T follicular helper cell (primary cell): ENCODE results near the gene ADAM12.

ENCODE experiments used
- DNase-seq: peaks from one replicate; pipeline ENCODE4 v3.0.0-alpha.2; 2020; ENCODE audit warnings: low read depth

The ADAM12 gene

GRCh38 chr10:126083009-126083408 is 305.3 kb downstream of the ADAM12 start:
- no peak for DNase-seq

- no peak for DNase-seq
These were observed 306.3 kb downstream of the ADAM12 start for GRCh38 chr10:126081841-126082466.

GRCh38 chr10:126080879-126081411 is 307.3 kb downstream of the ADAM12 start:
- DNase-seq: no peak

- DNase-seq: no peak
These were observed 307.9 kb downstream of the ADAM12 start for GRCh38 chr10:126080291-126080825.

- no peak for DNase-seq
These were observed 313.3 kb downstream of the ADAM12 start for GRCh38 chr10:126075009-126075408.

GRCh38 chr10:126074291-126074690 is 314.0 kb downstream of the ADAM12 start:
- DNase-seq: no peak

- no peak for DNase-seq
These were observed 314.7 kb downstream of the ADAM12 start for GRCh38 chr10:126073606-126074005.

- no peak for DNase-seq
These were observed 315.7 kb downstream of the ADAM12 start for GRCh38 chr10:126072622-126073021.

- DNase-seq: no peak
These were observed 317.6 kb downstream of the ADAM12 start for GRCh38 chr10:126070476-126071215.

- DNase-seq: no peak
These were observed 320.0 kb downstream of the ADAM12 start for GRCh38 chr10:126068322-126068721.

GRCh38 chr10:126066456-126066855 is 321.8 kb downstream of the ADAM12 start:
- DNase-seq: no peak

- no peak for DNase-seq
These were observed 322.4 kb downstream of the ADAM12 start for GRCh38 chr10:126065751-126066377.

- DNase-seq: no peak
These were observed 323.8 kb downstream of the ADAM12 start for GRCh38 chr10:126064512-126064911.

- DNase-seq: no peak
These were observed 324.9 kb downstream of the ADAM12 start for GRCh38 chr10:126063353-126063791.

- DNase-seq: no peak
These were observed 325.9 kb downstream of the ADAM12 start for GRCh38 chr10:126062131-126063032.

- DNase-seq: no peak
These were observed 326.8 kb downstream of the ADAM12 start for GRCh38 chr10:126061526-126061925.

GRCh38 chr10:126060261-126060931 is 327.9 kb downstream of the ADAM12 start:
- DNase-seq: no peak

- DNase-seq: no peak
These were observed 329.0 kb downstream of the ADAM12 start for GRCh38 chr10:126059076-126059826.

- DNase-seq: no peak
These were observed 329.8 kb downstream of the ADAM12 start for GRCh38 chr10:126058507-126058906.

GRCh38 chr10:126058104-126058503 is 330.2 kb downstream of the ADAM12 start:
- no peak for DNase-seq
